GM20431 (cell line): ENCODE data around the gene USP17L24.
"Not testable (repeated sequence)": the region's sequence is repeated elsewhere in the genome, so short reads cannot be mapped to it uniquely, and the experiment has no call there.

Experiments
- in situ Hi-C: fragments of 300-500 bp; cut with MseI, MboI; formaldehyde crosslinking; loops from one replicate; pipeline ENCODE4 v1.15.0; 2020; ENCODE audit warnings: low sequenced_read_pairs; ENCODE audit not compliant: unreplicated experiment

Gene USP17L24

GRCh38 chr4:9324865-9325264 is at the start of gene USP17L24:
Gene USP17L24 (plus strand): TSS chr4:9325165. CDS start chr4:9325165, 0 bp downstream.
- in situ Hi-C loops, result not testable (repeated sequence)

- in situ Hi-C loops, result not testable (repeated sequence)
Observed at GRCh38 chr4:9324191-9324590, 774 bp upstream of the USP17L24 start.

- in situ Hi-C loops, result not testable (repeated sequence)
Observed at GRCh38 chr4:9329611-9330010, 4.6 kb downstream of the USP17L24 start, which contains the start of gene USP17L25. Gene USP17L25 (plus strand): TSS chr4:9329911. CDS start chr4:9329911, 0 bp downstream.

GRCh38 chr4:9334358-9334757 is 9.4 kb downstream of the USP17L24 start, which contains the start of gene USP17L26:
Gene USP17L26 (plus strand): TSS chr4:9334658. CDS start chr4:9334658, 0 bp downstream.
- in situ Hi-C loops, result not testable (repeated sequence)

GRCh38 chr4:9339103-9339502 is 14.1 kb downstream of the USP17L24 start, which contains the start of gene USP17L5:
Gene USP17L5 (plus strand): TSS chr4:9339403. CDS start chr4:9339403, 0 bp downstream.
- in situ Hi-C loops, result not testable (repeated sequence)

- in situ Hi-C loops, result not testable (repeated sequence)
Observed at GRCh38 chr4:9343848-9344247, 18.9 kb downstream of the USP17L24 start, which contains the start of gene USP17L27. Gene USP17L27 (plus strand): TSS chr4:9344148. CDS start chr4:9344148, 0 bp downstream.

- in situ Hi-C loops, result not testable (repeated sequence)
Observed at GRCh38 chr4:9348593-9348992, 23.6 kb downstream of the USP17L24 start, which contains the start of gene USP17L28. Gene USP17L28 (plus strand): TSS chr4:9348893. CDS start chr4:9348893, 0 bp downstream.

GRCh38 chr4:9350866-9351265 is 25.9 kb downstream of the USP17L24 start:
- in situ Hi-C loops, result not testable (repeated sequence)

- in situ Hi-C loops, result not testable (repeated sequence)
Observed at GRCh38 chr4:9353338-9353737, 28.4 kb downstream of the USP17L24 start, which contains the start of gene USP17L29. Gene USP17L29 (plus strand): TSS chr4:9353638. CDS start chr4:9353638, 0 bp downstream.

GRCh38 chr4:9362829-9363228 is 37.9 kb downstream of the USP17L24 start, which contains the start of gene USP17L30:
Gene USP17L30 (plus strand): TSS chr4:9363129. CDS start chr4:9363129, 0 bp downstream.
- in situ Hi-C loops, result not testable (repeated sequence)
